ENCODE data around the gene UNC50. TPM values are rescaled to one million over a fixed set of nuclear protein-coding genes. Genes with fewer than 3 reads are reported as not detected.

UNC50 gene
- total RNA-seq, 1 donor from 2014 or later = 49.4 TPM

DNA sequence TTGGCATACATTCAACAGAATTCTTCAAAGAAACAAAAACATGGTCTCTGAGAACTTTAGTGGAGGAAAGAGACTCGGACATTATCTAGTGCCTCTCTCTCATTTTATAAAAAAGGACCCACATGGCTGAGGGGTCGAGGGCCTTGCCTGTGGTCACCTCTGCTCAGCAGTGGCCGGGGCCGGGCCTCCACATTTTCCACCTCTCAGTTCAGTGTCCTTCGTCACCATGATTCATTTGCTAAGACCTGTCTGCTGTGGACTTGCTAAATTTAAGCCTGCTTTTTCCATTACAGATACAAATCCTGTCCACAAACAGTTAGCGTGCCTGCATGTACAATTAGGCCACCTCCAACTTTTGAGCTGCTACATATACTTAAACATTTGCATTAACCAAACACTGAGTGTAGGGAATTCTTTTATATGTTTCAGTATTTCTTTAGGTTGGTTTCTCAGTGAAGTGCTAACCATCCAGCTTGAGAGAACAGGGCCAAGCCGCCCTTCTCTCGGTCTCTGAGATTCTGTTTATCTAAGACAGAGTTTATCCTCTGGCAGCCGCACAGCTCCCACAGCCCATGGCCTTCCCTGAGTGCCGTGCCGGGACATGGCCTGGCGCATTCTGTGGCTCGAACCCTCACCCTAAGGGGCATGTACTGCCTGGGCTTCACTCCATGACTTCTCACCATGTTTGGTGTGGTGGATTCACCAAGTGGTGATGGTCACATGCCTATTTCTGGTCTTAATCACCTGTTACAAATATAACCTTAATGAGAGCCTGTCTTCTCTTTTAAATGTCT lies 46.3 kb upstream of the UNC50 start:
- no peak overlapping the region for H3K27ac Mint-ChIP-seq
- no peak for DNase-seq (ENCODE audit: extremely low spot score, unreplicated experiment)
- H3K4me1 Mint-ChIP-seq (ENCODE audit: unreplicated experiment) = no peaks in the 10 kb centered on the region
- H3K27me3 Mint-ChIP-seq = no peaks in the 10 kb centered on the region
- no peaks in the 10 kb centered on the region for H3K9me3 Mint-ChIP-seq
- TF ChIP-seq CTCF (conservative IDR thresholded peaks at IDR 0.05) = no peak
- peaks cover 14% of the 10 kb centered on the region for H3K36me3 Mint-ChIP-seq
- H3K4me3 Mint-ChIP-seq = no peak overlapping the region

GRCh38 chr2:98563394-98563793 lies 45.0 kb upstream of the UNC50 start:
- Mint-ChIP-seq H3K27me3 (no peaks in the 10 kb centered on the region), H3K36me3 (peaks cover 14% of the 10 kb centered on the region), H3K9me3 (no peaks in the 10 kb centered on the region), H3K4me3 (no peak overlapping the region), H3K27ac (no peak overlapping the region), H3K4me1 (ENCODE audit: unreplicated experiment) (no peaks in the 10 kb centered on the region)
- no peak for DNase-seq (ENCODE audit: extremely low spot score, unreplicated experiment)
- TF ChIP-seq CTCF (conservative IDR thresholded peaks at IDR 0.05) = no peak

- no peak overlapping the region for H3K27ac Mint-ChIP-seq
- no peak for TF ChIP-seq CTCF (conservative IDR thresholded peaks at IDR 0.05)
- no peaks in the 10 kb centered on the region for H3K27me3 Mint-ChIP-seq
- no peak for DNase-seq (ENCODE audit: extremely low spot score, unreplicated experiment)
- H3K9me3 Mint-ChIP-seq = no peaks in the 10 kb centered on the region
- no peak overlapping the region for H3K4me3 Mint-ChIP-seq
- no peaks in the 10 kb centered on the region for H3K4me1 Mint-ChIP-seq (ENCODE audit: unreplicated experiment)
- peaks cover 10% of the 10 kb centered on the region for H3K36me3 Mint-ChIP-seq
Observed at GRCh38 chr2:98564541-98565132, 43.8 kb upstream of the UNC50 start.

GRCh38 chr2:98565286-98565860 lies 43.0 kb upstream of the UNC50 start:
- Mint-ChIP-seq H3K9me3 (no peaks in the 10 kb centered on the region), H3K4me3 (no peak overlapping the region), H3K27ac (no peak overlapping the region), H3K27me3 (no peaks in the 10 kb centered on the region), H3K36me3 (peaks cover 10% of the 10 kb centered on the region), H3K4me1 (ENCODE audit: unreplicated experiment) (no peaks in the 10 kb centered on the region)
- no peak for TF ChIP-seq CTCF (conservative IDR thresholded peaks at IDR 0.05)
- DNase-seq (ENCODE audit: extremely low spot score, unreplicated experiment) = no peak

GRCh38 chr2:98565941-98566340 lies 42.4 kb upstream of the UNC50 start:
- no peaks in the 10 kb centered on the region for H3K27me3 Mint-ChIP-seq
- no peaks in the 10 kb centered on the region for H3K9me3 Mint-ChIP-seq
- H3K36me3 Mint-ChIP-seq = peaks cover 10% of the 10 kb centered on the region
- TF ChIP-seq CTCF (conservative IDR thresholded peaks at IDR 0.05) = no peak
- H3K4me1 Mint-ChIP-seq (ENCODE audit: unreplicated experiment) = no peaks in the 10 kb centered on the region
- no peak for DNase-seq (ENCODE audit: extremely low spot score, unreplicated experiment)
- H3K4me3 Mint-ChIP-seq = no peak overlapping the region
- H3K27ac Mint-ChIP-seq = no peak overlapping the region
